ENCODE measurements around the gene HMMR.
"Not testable (repeated sequence)": the region's sequence is repeated elsewhere in the genome, so short reads cannot be mapped to it uniquely, and the experiment has no call there.

- TF ChIP-seq POLR2A, CTCF (IDR thresholded peaks at IDR 0.05): not testable (repeated sequence)
Measured at GRCh38 chr5:163415673-163416072, 44.8 kb upstream of the HMMR start.

Measured in tibial nerve (tissue), 3 donors.